Epithelial cell of prostate (primary cell): ENCODE data around the gene THBS4.

Experiments used
- DNase-seq: peaks from one replicate; pipeline ENCODE4 v3.0.0-alpha.2; 2011; ENCODE audit warnings: low read depth, low spot score
- H3K27ac ChIP-seq: fragments of 450-650 bp; 2 replicates; pipeline ENCODE4 v1.5.1; 2017; ENCODE audit warnings: mild to moderate bottlenecking

Gene THBS4

GRCh38 chr5:80042330-80042729, 7.2 kb downstream of the THBS4 start:
- no peak for DNase-seq
- H3K27ac ChIP-seq = no peak overlapping the region

- no peak overlapping the region for H3K27ac ChIP-seq
- no peak for DNase-seq
These were observed 8.0 kb downstream of the THBS4 start for GRCh38 chr5:80043187-80043586.

GRCh38 chr5:80048084-80048780, 13.1 kb downstream of the THBS4 start:
- DNase-seq = no peak
- H3K27ac ChIP-seq = no peak overlapping the region

GRCh38 chr5:80052464-80052863, 17.3 kb downstream of the THBS4 start:
- no peak for DNase-seq
- H3K27ac ChIP-seq = no peak overlapping the region

GRCh38 chr5:80054682-80055081, 19.5 kb downstream of the THBS4 start:
- DNase-seq = peak; percentile 56
- peak overlapping the region; percentile 22 for H3K27ac ChIP-seq

GRCh38 chr5:80055491-80056170, 20.5 kb downstream of the THBS4 start:
- H3K27ac ChIP-seq = no peak overlapping the region
- DNase-seq = peak; percentile 26

GRCh38 chr5:80057099-80057498, 22.0 kb downstream of the THBS4 start:
- H3K27ac ChIP-seq = no peak overlapping the region

GRCh38 chr5:80057921-80058320, 22.8 kb downstream of the THBS4 start:
- no peak for DNase-seq
- H3K27ac ChIP-seq = no peak overlapping the region

More at GRCh38 chr5:80057099-80057498, 22.0 kb downstream of the THBS4 start:
- no peak for DNase-seq

GRCh38 chr5:80059354-80059980, 24.3 kb downstream of the THBS4 start:
- no peak for DNase-seq
- H3K27ac ChIP-seq = no peak overlapping the region

- no peak overlapping the region for H3K27ac ChIP-seq
- DNase-seq = no peak
These were observed 25.8 kb downstream of the THBS4 start for GRCh38 chr5:80060966-80061365.

- no peak for DNase-seq
These were observed 26.4 kb downstream of the THBS4 start for GRCh38 chr5:80061547-80061946.

GRCh38 chr5:80064124-80064523, 29.0 kb downstream of the THBS4 start:
- DNase-seq = no peak

More at GRCh38 chr5:80061547-80061946, 26.4 kb downstream of the THBS4 start:
- H3K27ac ChIP-seq = no peak overlapping the region

GRCh38 chr5:80067016-80067415, 31.9 kb downstream of the THBS4 start:
- DNase-seq = no peak
- no peak overlapping the region for H3K27ac ChIP-seq

More at GRCh38 chr5:80064124-80064523, 29.0 kb downstream of the THBS4 start:
- no peak overlapping the region for H3K27ac ChIP-seq

GRCh38 chr5:80067531-80068245, 32.5 kb downstream of the THBS4 start:
- DNase-seq = no peak
- no peak overlapping the region for H3K27ac ChIP-seq

- no peak overlapping the region for H3K27ac ChIP-seq
- no peak for DNase-seq
These were observed 33.1 kb downstream of the THBS4 start for GRCh38 chr5:80068246-80068636.

- no peak for DNase-seq
- H3K27ac ChIP-seq = no peak overlapping the region
These were observed 33.6 kb downstream of the THBS4 start for GRCh38 chr5:80068775-80069174.

GRCh38 chr5:80069251-80069800, 34.2 kb downstream of the THBS4 start:
- no peak for DNase-seq
- no peak overlapping the region for H3K27ac ChIP-seq

GRCh38 chr5:80069918-80070318, 34.8 kb downstream of the THBS4 start:
- DNase-seq = no peak
- no peak overlapping the region for H3K27ac ChIP-seq

GRCh38 chr5:80070338-80071056, 35.3 kb downstream of the THBS4 start:
- no peak overlapping the region for H3K27ac ChIP-seq
- no peak for DNase-seq

- H3K27ac ChIP-seq = no peak overlapping the region
These were observed 36.4 kb downstream of the THBS4 start for GRCh38 chr5:80071510-80072021.

More at GRCh38 chr5:80071510-80072021, 36.4 kb downstream of the THBS4 start:
- DNase-seq = no peak
